T-helper 9 cell (primary cell): ENCODE measurements around the gene TGFBR3L.
"Not testable (repeated sequence)": the region's sequence is repeated elsewhere in the genome, so short reads cannot be mapped to it uniquely, and the experiment has no call there.

Experiments used
- DNase-seq: peaks from one replicate; pipeline ENCODE4 v3.0.0-alpha.2; 2020

The TGFBR3L gene

GRCh38 chr19:7928741-7929701, 14.4 kb downstream of the TGFBR3L start:
- DNase-seq, result peak; percentile 71

- DNase-seq, result not testable (repeated sequence)
These were observed 15.4 kb downstream of the TGFBR3L start for GRCh38 chr19:7930030-7930429.

- no peak for DNase-seq
These were observed 16.1 kb downstream of the TGFBR3L start for GRCh38 chr19:7930765-7931164.

GRCh38 chr19:7931221-7932061, 16.8 kb downstream of the TGFBR3L start:
- no peak for DNase-seq

GRCh38 chr19:7932276-7932929, 17.8 kb downstream of the TGFBR3L start:
- no peak for DNase-seq

- no peak for DNase-seq
These were observed 18.3 kb downstream of the TGFBR3L start for GRCh38 chr19:7932930-7933300.

GRCh38 chr19:7933411-7933810, 18.8 kb downstream of the TGFBR3L start:
- no peak for DNase-seq

- no peak for DNase-seq
These were observed 19.4 kb downstream of the TGFBR3L start for GRCh38 chr19:7933828-7934725.

GRCh38 chr19:7934766-7935165, 20.1 kb downstream of the TGFBR3L start:
- DNase-seq, result no peak

GRCh38 chr19:7940841-7941240, 26.2 kb downstream of the TGFBR3L start:
- DNase-seq, result no peak

- DNase-seq, result no peak
These were observed 27.4 kb downstream of the TGFBR3L start for GRCh38 chr19:7941895-7942596.

GRCh38 chr19:7942981-7943443, 28.4 kb downstream of the TGFBR3L start:
- no peak for DNase-seq

- peak; percentile 95 for DNase-seq
These were observed 29.0 kb downstream of the TGFBR3L start, which contains the start of gene TIMM44 for GRCh38 chr19:7943444-7944176. Gene TIMM44 (minus strand): TSS chr19:7943666. CDS start chr19:7943651, 15 bp downstream.

- DNase-seq, result peak; percentile 83
These were observed 29.6 kb downstream of the TGFBR3L start for GRCh38 chr19:7944177-7944761.

GRCh38 chr19:7947939-7948338, 33.3 kb downstream of the TGFBR3L start:
- DNase-seq, result no peak

GRCh38 chr19:7953060-7953459, 38.4 kb downstream of the TGFBR3L start:
- no peak for DNase-seq

- no peak for DNase-seq
These were observed 38.9 kb downstream of the TGFBR3L start for GRCh38 chr19:7953576-7953975.

- DNase-seq, result no peak
These were observed 41.1 kb downstream of the TGFBR3L start for GRCh38 chr19:7955696-7956095.

GRCh38 chr19:7959211-7959610, 44.6 kb downstream of the TGFBR3L start:
- DNase-seq, result no peak

GRCh38 chr19:7961082-7961481, 46.5 kb downstream of the TGFBR3L start:
- not testable (repeated sequence) for DNase-seq
